Ectodermal cell (in vitro differentiated cells): ENCODE measurements around the gene CTAG1A.
"Not testable (repeated sequence)": the region's sequence is repeated elsewhere in the genome, so short reads cannot be mapped to it uniquely, and the experiment has no call there.

Experiments
- H3K27ac ChIP-seq: 2 replicates; pipeline ENCODE4 v1.7.0; 2013; ENCODE audit warnings: mild to moderate bottlenecking, low read depth, low read length; ENCODE audit not compliant: insufficient read depth, poor library complexity, severe bottlenecking
- H3K27me3 ChIP-seq: 2 replicates; pipeline ENCODE4 v1.7.0; 2013; ENCODE audit warnings: mild to moderate bottlenecking, low read length; ENCODE audit not compliant: insufficient read depth, control insufficient read depth, poor library complexity, severe bottlenecking
- H3K36me3 ChIP-seq: one replicate; pipeline ENCODE4 v1.7.0; 2013; ENCODE audit warnings: low read length; ENCODE audit not compliant: control insufficient read depth, insufficient read depth
- H3K4me1 ChIP-seq: one replicate; pipeline ENCODE4 v1.7.0; 2013; ENCODE audit warnings: low read length; ENCODE audit not compliant: control insufficient read depth, insufficient read depth
- H3K4me3 ChIP-seq: 2 replicates; pipeline ENCODE4 v1.7.0; 2013; ENCODE audit warnings: low read depth, low read length, control low read depth; ENCODE audit not compliant: insufficient read depth
- H3K9me3 ChIP-seq: 2 replicates; pipeline ENCODE4 v1.7.0; 2013; ENCODE audit warnings: mild to moderate bottlenecking, low read length, moderate library complexity; ENCODE audit not compliant: control insufficient read depth
- WGBS, 2 experiments: methylation state at CpG; one replicate each; pipeline ENCODE4 v1.1.7; 2013; ENCODE audit warnings: missing lambda C conversion rate in 2 of 2; 5-methylcytosine and 5-hydroxymethylcytosine counted together

Gene CTAG1A

GRCh38 chrX:154570361-154570760 is 14.6 kb upstream of the CTAG1A start:
- H3K4me3 ChIP-seq, H3K27me3 ChIP-seq, H3K9me3 ChIP-seq, H3K4me1 ChIP-seq, H3K27ac ChIP-seq, H3K36me3 ChIP-seq: not testable (repeated sequence)
- WGBS, 2 experiments = no CpG with 5 or more reads among the region's 11 CpGs

DNA sequence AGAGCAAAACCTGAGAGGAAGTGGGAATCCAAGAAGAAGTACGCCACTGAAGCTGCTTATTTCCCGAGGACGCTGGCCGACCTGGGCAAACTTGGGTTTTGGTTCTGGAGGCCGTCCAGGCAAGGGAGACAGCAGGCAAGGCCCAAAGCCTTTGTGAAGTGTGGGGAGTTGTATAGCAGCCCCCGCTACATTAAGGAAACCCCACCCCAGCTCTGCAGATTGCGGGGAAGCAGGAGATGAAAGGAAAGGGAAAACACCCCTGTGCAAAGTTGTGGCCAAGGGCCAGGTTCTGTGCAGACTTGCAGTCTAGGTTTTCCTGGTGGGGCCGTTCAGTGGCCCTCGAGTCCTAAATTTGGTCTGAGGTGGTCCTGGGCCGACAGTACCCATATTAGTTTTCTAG is 11.9 kb upstream of the CTAG1A start:
- not testable (repeated sequence) for H3K27me3 ChIP-seq, H3K4me3 ChIP-seq, H3K36me3 ChIP-seq, H3K9me3 ChIP-seq, H3K27ac ChIP-seq, H3K4me1 ChIP-seq
- WGBS, 2 experiments = no CpG with 5 or more reads among the region's 10 CpGs

DNA sequence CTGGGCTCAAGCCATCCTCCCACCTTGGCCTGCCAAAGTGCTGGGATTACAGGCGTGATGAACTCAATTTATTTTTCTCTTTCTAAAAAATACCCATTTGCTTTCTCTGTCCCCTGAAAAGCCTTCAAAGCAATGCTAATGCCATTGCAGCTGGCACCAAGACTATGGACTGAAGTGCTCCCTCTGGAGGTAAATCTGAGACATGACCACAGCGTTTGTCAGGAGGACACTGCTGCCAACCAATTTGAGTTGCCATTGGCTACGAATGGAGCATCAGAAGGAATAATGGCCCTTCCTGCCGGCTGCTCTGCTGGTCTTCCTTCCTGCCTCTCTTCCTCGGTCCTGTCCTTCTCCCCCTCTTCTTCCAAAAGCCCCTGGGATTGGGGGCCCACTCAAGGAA is 9.9 kb upstream of the CTAG1A start:
- H3K9me3 ChIP-seq, H3K4me3 ChIP-seq, H3K27ac ChIP-seq, H3K36me3 ChIP-seq, H3K27me3 ChIP-seq, H3K4me1 ChIP-seq: not testable (repeated sequence)
- WGBS, 2 experiments = no CpG with 5 or more reads among the region's 5 CpGs

GRCh38 chrX:154582994-154583393 is 1.9 kb upstream of the CTAG1A start:
- not testable (repeated sequence) for H3K27me3 ChIP-seq, H3K9me3 ChIP-seq, H3K4me3 ChIP-seq, H3K36me3 ChIP-seq, H3K4me1 ChIP-seq, H3K27ac ChIP-seq
- no CpG with 5 or more reads among the region's 8 CpGs for WGBS, 2 experiments

GRCh38 chrX:154590415-154590814 is 5.5 kb downstream of the CTAG1A start:
- not testable (repeated sequence) for H3K4me1 ChIP-seq, H3K36me3 ChIP-seq, H3K4me3 ChIP-seq, H3K9me3 ChIP-seq, H3K27me3 ChIP-seq, H3K27ac ChIP-seq
- no CpG with 5 or more reads among the region's 13 CpGs for WGBS, 2 experiments

DNA sequence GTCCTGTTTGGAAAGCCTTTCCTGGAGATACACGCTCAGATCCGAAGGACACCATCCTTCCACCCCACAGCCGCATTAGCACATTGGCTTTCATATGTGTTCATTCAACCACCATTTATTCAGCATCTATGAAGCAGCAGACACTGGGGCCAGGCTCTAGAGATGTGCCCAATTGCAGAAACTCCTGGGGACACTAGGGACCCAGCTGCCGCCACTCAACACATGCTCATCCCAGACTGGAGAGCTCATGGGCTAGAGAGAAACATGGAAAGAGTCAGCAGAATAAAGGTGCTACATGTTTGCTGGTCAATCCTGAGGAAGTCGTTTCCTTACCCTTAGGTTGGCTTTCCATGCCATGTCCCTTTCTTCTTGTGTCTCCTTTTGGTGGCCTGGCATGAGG is 7.6 kb downstream of the CTAG1A start:
- no peaks in the 10 kb centered on the region for H3K27me3 ChIP-seq
- no peak overlapping the region for H3K27ac ChIP-seq
- H3K9me3 ChIP-seq = no peaks in the 10 kb centered on the region
- H3K36me3 ChIP-seq = no peaks in the 10 kb centered on the region
- no peaks in the 10 kb centered on the region for H3K4me1 ChIP-seq
- H3K4me3 ChIP-seq = no peak overlapping the region
- WGBS, 2 experiments = 93 to 97% methylated on average over 5 of the region's 5 CpGs

DNA sequence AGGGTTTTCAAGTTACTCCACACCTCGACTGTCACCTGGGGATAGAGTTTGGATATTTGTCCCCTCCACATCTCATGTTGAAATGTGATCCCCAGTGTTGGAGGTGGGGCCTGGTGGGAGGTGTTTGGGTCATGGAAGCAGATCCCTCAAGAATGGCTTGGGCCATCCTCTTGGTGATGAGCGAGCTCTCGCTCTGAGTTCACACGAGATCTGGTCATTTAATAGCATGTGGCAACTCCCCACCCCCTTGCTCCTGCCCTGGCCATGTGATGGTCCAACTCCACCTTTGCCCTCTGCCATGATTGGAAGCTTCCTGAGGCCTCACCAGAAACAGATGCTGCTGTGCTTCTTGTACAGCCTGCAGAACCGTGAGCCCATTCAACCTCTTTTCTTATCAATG is 8.3 kb downstream of the CTAG1A start:
- Histone ChIP-seq H3K4me3 (no peak overlapping the region), H3K27me3 (no peaks in the 10 kb centered on the region), H3K36me3 (no peaks in the 10 kb centered on the region), H3K9me3 (no peaks in the 10 kb centered on the region), H3K27ac (no peak overlapping the region), H3K4me1 (no peaks in the 10 kb centered on the region)
- WGBS, 2 experiments = 94 to 95% methylated on average over 4 to 5 of the region's 5 CpGs

DNA sequence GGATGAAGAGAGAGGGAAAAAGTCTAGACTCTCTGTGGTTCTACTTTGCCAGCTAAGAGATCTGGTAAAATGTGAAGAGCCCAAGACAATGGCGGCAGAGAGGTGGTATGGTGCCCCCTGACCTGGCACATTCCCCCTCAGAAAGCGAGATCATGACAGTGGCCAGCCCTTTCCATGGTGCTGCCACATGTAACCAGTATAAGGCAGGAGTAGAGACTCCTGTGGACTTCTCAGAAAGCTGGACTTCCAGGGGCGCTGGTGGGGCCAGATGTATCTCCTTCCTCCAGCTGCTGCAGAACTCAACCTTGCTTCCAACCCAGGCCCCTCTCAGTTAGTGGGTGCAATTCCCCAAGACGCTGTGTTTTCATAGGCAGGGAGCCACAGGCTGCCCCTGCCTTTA is 9.6 kb downstream of the CTAG1A start:
- Histone ChIP-seq H3K4me1 (no peaks in the 10 kb centered on the region), H3K9me3 (no peaks in the 10 kb centered on the region), H3K27ac (no peak overlapping the region), H3K36me3 (no peaks in the 10 kb centered on the region), H3K4me3 (no peak overlapping the region), H3K27me3 (no peaks in the 10 kb centered on the region)
- 96 to 98% methylated on average over 4 of the region's 4 CpGs for WGBS, 2 experiments

- Histone ChIP-seq H3K4me3 (no peak overlapping the region), H3K27me3 (no peaks in the 10 kb centered on the region), H3K9me3 (no peaks in the 10 kb centered on the region), H3K36me3 (no peaks in the 10 kb centered on the region), H3K27ac (no peak overlapping the region), H3K4me1 (no peaks in the 10 kb centered on the region)
- 100% methylated on average over 1 of the region's 2 CpGs; no CpG with 5 or more reads in 1 of the 2 experiments for WGBS, 2 experiments
These were observed 10.8 kb downstream of the CTAG1A start for GRCh38 chrX:154595559-154596249.

DNA sequence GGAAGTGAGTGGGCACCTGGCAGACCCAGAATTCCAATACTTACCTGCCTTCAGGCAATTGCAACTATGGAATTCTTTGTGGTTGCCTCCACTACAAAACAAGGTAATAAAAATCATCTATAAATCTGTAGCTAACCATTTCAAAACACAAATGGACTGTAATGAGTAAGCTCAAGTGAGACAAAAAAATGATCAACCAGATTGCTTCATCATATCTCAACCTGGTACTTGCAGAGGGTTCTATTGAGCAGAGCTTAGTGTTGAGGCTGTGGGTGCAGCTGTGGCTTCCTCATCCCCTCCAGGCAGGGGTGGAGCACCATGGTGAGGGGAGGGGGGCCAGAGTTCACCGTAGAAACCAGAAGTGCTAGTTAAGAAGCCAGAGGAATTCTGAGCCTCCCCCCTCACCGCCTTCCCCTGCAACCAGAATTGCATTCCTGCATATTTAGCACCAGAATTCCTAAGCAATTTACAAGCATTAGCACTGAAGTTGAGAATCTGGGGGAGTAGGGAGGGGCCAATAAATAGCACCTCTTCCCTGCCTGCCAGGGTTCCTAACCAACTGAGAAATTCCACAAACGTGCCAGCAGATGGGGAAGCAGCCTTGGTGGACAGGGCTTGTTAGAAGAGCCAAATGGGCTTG is 11.5 kb downstream of the CTAG1A start:
- Histone ChIP-seq H3K27me3 (no peaks in the 10 kb centered on the region), H3K9me3 (no peaks in the 10 kb centered on the region), H3K4me1 (no peaks in the 10 kb centered on the region), H3K27ac (no peak overlapping the region), H3K4me3 (no peak overlapping the region), H3K36me3 (no peaks in the 10 kb centered on the region)
- 0 to 7% methylated on average over 3 of the region's 3 CpGs for WGBS, 2 experiments
